T-cell (primary cell): ENCODE results near the gene DDX51. TPM values are rescaled to one million over a fixed set of nuclear protein-coding genes. Genes with fewer than 3 reads are reported as not detected.
A peak's percentile ranks its signal among the peaks of the same experiment; 100 is the strongest.

ENCODE experiments used
- ATAC-seq, 4 experiments: fragments of 200-7000 bp in 3 of 4; fragments of 150-1000 bp in 1 of 4; cut with Tn5 transposase; replicated peaks in 1 of 4; 1 replicate in 3 of 4; 2 replicates in 1 of 4; pipeline ENCODE4 v1.10.0; 2021; ENCODE audit warnings: moderate library complexity in 3 of 4, mild to moderate bottlenecking in 2 of 4, moderate number of reproducible peaks in 1 of 4
- CTCF ChIA-PET, 2 donors: fragments of 300-600 bp; sonication (Branson Sonifier 250); formaldehyde crosslinking; loops; one replicate each; lab custom pipeline; 2022; ENCODE audit warnings: antibody characterized with exemption in 2 of 2; lab: Charles Lee
- POLR2A ChIA-PET, 2 donors: fragments of 300-600 bp; sonication (Branson Sonifier 250); formaldehyde crosslinking; loops; one replicate each; lab custom pipeline; 2022; ENCODE audit warnings: antibody characterized with exemption in 2 of 2; lab: Charles Lee
- DNase-seq, 35 experiments: peaks; one replicate each; pipeline versions ENCODE4 v3.0.0 to v3.0.0-alpha.2; 2013 to 2023
- H3K27ac ChIP-seq: one replicate; pipeline ENCODE4 v1.5.1; 2013; ENCODE audit warnings: low read length
- H3K27me3 ChIP-seq, 2 experiments: replicated peaks in 1 of 2; 1 replicate in 1 of 2; 2 replicates in 1 of 2; pipeline versions ENCODE4 v1.6.1 to v1.7.0; 2013; ENCODE audit warnings: low read length in 1 of 2, mixed read lengths in 1 of 2; ENCODE audit not compliant: control insufficient read depth in 2 of 2, insufficient read depth in 2 of 2; ENCODE audit errors: extremely low read depth in 1 of 2
- H3K36me3 ChIP-seq, 2 donors: 1 replicate in 1 of 2; 2 replicates in 1 of 2; pipeline versions ENCODE4 v1.6.1 to v1.7.0; 2013; ENCODE audit warnings: low read length in 1 of 2; ENCODE audit not compliant: control insufficient read depth in 2 of 2, insufficient read depth in 1 of 2; ENCODE audit errors: extremely low read depth in 1 of 2
- H3K4me1 ChIP-seq, 2 experiments: 1 replicate in 1 of 2; 2 replicates in 1 of 2; pipeline versions ENCODE4 v1.6.1 to v1.7.0; 2013; ENCODE audit warnings: low read length in 2 of 2, mixed read lengths in 1 of 2; ENCODE audit not compliant: insufficient read depth in 2 of 2, control insufficient read depth in 1 of 2; ENCODE audit errors: extremely low read depth in 1 of 2
- H3K4me3 ChIP-seq, 2 donors: 1 replicate in 1 of 2; 2 replicates in 1 of 2; pipeline versions ENCODE4 v1.5.1 to v1.7.0; 2013; ENCODE audit warnings: mild to moderate bottlenecking in 2 of 2, low read length in 1 of 2, moderate library complexity in 1 of 2; ENCODE audit not compliant: control insufficient read depth in 1 of 2; ENCODE audit errors: extremely low read depth in 1 of 2
- H3K9me3 ChIP-seq: 2 replicates; pipeline ENCODE4 v1.7.0; 2013
- H3K27ac Mint-ChIP-seq, 2 donors: one replicate each; pipeline ENCODE4 v1.8.0; 2020 to 2021; ENCODE audit warnings: mild to moderate bottlenecking in 2 of 2, mixed read lengths in 2 of 2
- H3K27me3 Mint-ChIP-seq, 2 donors: one replicate each; pipeline ENCODE4 v1.8.0; 2021 to 2022; ENCODE audit warnings: mixed read lengths in 2 of 2
- H3K36me3 Mint-ChIP-seq: one replicate; pipeline ENCODE4 v1.8.0; 2021; ENCODE audit warnings: mixed read lengths
- H3K4me1 Mint-ChIP-seq, 3 donors: one replicate each; pipeline ENCODE4 v1.8.0; 2020 to 2022; ENCODE audit warnings: mixed read lengths in 3 of 3, mild to moderate bottlenecking in 1 of 3
- H3K4me3 Mint-ChIP-seq, 3 donors: one replicate each; pipeline ENCODE4 v1.8.0; 2020 to 2022; ENCODE audit warnings: mild to moderate bottlenecking in 3 of 3, mixed read lengths in 3 of 3, moderate library complexity in 3 of 3
- H3K9me3 Mint-ChIP-seq, 3 donors: one replicate each; pipeline ENCODE4 v1.8.0; 2020 to 2022; ENCODE audit warnings: mixed read lengths in 3 of 3
- WGBS: methylation state at CpG from one replicate; pipeline ENCODE4 v1.1.5; 2013; ENCODE audit warnings: missing lambda C conversion rate; ENCODE audit not compliant: insufficient coverage; 5-methylcytosine and 5-hydroxymethylcytosine counted together
- total RNA-seq, 35 experiments: library from RNA in 6 of 35; stranded (reverse) in 6 of 35; fragments of 120-200 nt in 1 of 35; gene quantifications; one replicate each; pipeline versions ENCODE4 v1.2.1 to v1.2.4 and lab custom pipeline; 2013 to 2026

The DDX51 gene
- total RNA-seq, 5 donors from 2014 or later (not counting 1 experiment from before 2014, with no cell fraction given) = 41.9 to 58.6 (median 49.0) TPM

GRCh38 chr12:132157733-132158409 is 13.8 kb upstream of the DDX51 start:
- DNase-seq = no peak
- H3K4me3 Mint-ChIP-seq = no peak overlapping the region
- H3K9me3 Mint-ChIP-seq = no peaks in the 10 kb centered on the region
- H3K9me3 ChIP-seq = no peaks in the 10 kb centered on the region
- H3K4me1 Mint-ChIP-seq = peaks cover 0 to 8% (median 6%) of the 10 kb centered on the region in 3 donors
- H3K4me3 ChIP-seq = no peak overlapping the region
- ChIA-PET CTCF (no interaction called here), POLR2A (no interaction called here)
- WGBS = 97% methylated on average over 5 of the region's 5 CpGs
- no peaks in the 10 kb centered on the region for H3K36me3 Mint-ChIP-seq
- peaks cover 0 to 12% of the 10 kb centered on the region in 2 donors for H3K36me3 ChIP-seq
- peaks cover under 1 to 21% of the 10 kb centered on the region in 2 experiments for H3K4me1 ChIP-seq
- no peak overlapping the region for H3K27ac Mint-ChIP-seq
- no peak overlapping the region for H3K27ac ChIP-seq
- H3K27me3 Mint-ChIP-seq = no peaks in the 10 kb centered on the region
- peaks cover 0 to 2% of the 10 kb centered on the region in 2 experiments for H3K27me3 ChIP-seq
- ATAC-seq = no peak

- no peaks in the 10 kb centered on the region for H3K9me3 ChIP-seq
- H3K27me3 ChIP-seq = peaks cover 0 to 2% of the 10 kb centered on the region in 2 experiments
- peaks cover 0 to 12% of the 10 kb centered on the region in 2 experiments for H3K4me1 ChIP-seq
- 90% methylated on average over 7 of the region's 8 CpGs for WGBS
- DNase-seq (no peak), ATAC-seq (no peak)
- peaks cover 0 to 19% of the 10 kb centered on the region in 2 donors for H3K36me3 ChIP-seq
- no peak overlapping the region for H3K27ac ChIP-seq
- H3K27me3 Mint-ChIP-seq = no peaks in the 10 kb centered on the region
- CTCF ChIA-PET = no interaction called here
- no peak overlapping the region for H3K4me3 Mint-ChIP-seq
- POLR2A ChIA-PET = no interaction called here
- no peak overlapping the region for H3K4me3 ChIP-seq
- no peaks in the 10 kb centered on the region for H3K9me3 Mint-ChIP-seq
- peaks cover 0 to 2% (median 0%) of the 10 kb centered on the region in 3 donors for H3K4me1 Mint-ChIP-seq
- H3K36me3 Mint-ChIP-seq = no peaks in the 10 kb centered on the region
- no peak overlapping the region for H3K27ac Mint-ChIP-seq
Observed at GRCh38 chr12:132156573-132157325, 12.6 kb upstream of the DDX51 start.

GRCh38 chr12:132155771-132156572 is 11.9 kb upstream of the DDX51 start:
- DNase-seq (no peak), ATAC-seq (no peak)
- Mint-ChIP-seq H3K4me1 (peaks cover 0 to 2% (median 0%) of the 10 kb centered on the region in 3 donors), H3K27ac (no peak overlapping the region), H3K9me3 (no peaks in the 10 kb centered on the region), H3K4me3 (no peak overlapping the region), H3K27me3 (no peaks in the 10 kb centered on the region), H3K36me3 (no peaks in the 10 kb centered on the region)
- ChIA-PET CTCF (no interaction called here), POLR2A (no interaction called here)
- Histone ChIP-seq H3K9me3 (no peaks in the 10 kb centered on the region), H3K36me3 (peaks cover 4 to 23% of the 10 kb centered on the region in 2 donors), H3K27me3 (peaks cover 0 to 2% of the 10 kb centered on the region in 2 experiments), H3K4me3 (no peak overlapping the region), H3K27ac (no peak overlapping the region), H3K4me1 (peaks cover 0 to 12% of the 10 kb centered on the region in 2 experiments)
- 96% methylated on average over 10 of the region's 10 CpGs for WGBS

GRCh38 chr12:132154941-132155770 is 11.0 kb upstream of the DDX51 start:
- no peak for ATAC-seq
- peaks cover 0 to 2% of the 10 kb centered on the region in 2 experiments for H3K27me3 ChIP-seq
- peaks cover 0 to 1% (median 0%) of the 10 kb centered on the region in 3 donors for H3K4me1 Mint-ChIP-seq

GRCh38 chr12:132154341-132154761 is 10.2 kb upstream of the DDX51 start:
- Mint-ChIP-seq H3K27ac (no peak overlapping the region), H3K4me1 (no peaks in the 10 kb centered on the region), H3K4me3 (no peak overlapping the region), H3K9me3 (no peaks in the 10 kb centered on the region), H3K36me3 (no peaks in the 10 kb centered on the region), H3K27me3 (no peaks in the 10 kb centered on the region)
- POLR2A ChIA-PET = no interaction called here
- ATAC-seq (peak in 1 of 4 experiments; percentile 21), DNase-seq (peak in 2 of 35 experiments; percentile 4 to 22)
- H3K36me3 ChIP-seq = peaks cover 4 to 23% of the 10 kb centered on the region in 2 donors
- H3K4me3 ChIP-seq = peak overlapping the region in 1 of 2 donors; percentile 54
- no peak overlapping the region for H3K27ac ChIP-seq
- no peaks in the 10 kb centered on the region for H3K9me3 ChIP-seq
- 81% methylated on average over 19 of the region's 21 CpGs for WGBS
- peaks cover 0 to 12% of the 10 kb centered on the region in 2 experiments for H3K4me1 ChIP-seq
- CTCF ChIA-PET = interaction anchor here (0.7 to 1.4 kb wide), 8 partner anchors 8 to 461 kb away, joined by 3 to 13 read pairs (median 5); no protein-coding TSS in a partner anchor
- H3K27me3 ChIP-seq = peaks cover 0 to 2% of the 10 kb centered on the region in 2 experiments

More at GRCh38 chr12:132154941-132155770, 11.0 kb upstream of the DDX51 start:
- WGBS = 98% methylated on average over 30 of the region's 51 CpGs
- ChIA-PET CTCF (no interaction called here), POLR2A (no interaction called here)
- H3K9me3 ChIP-seq = no peaks in the 10 kb centered on the region
- H3K4me3 ChIP-seq = no peak overlapping the region
- no peaks in the 10 kb centered on the region for H3K36me3 Mint-ChIP-seq
- no peaks in the 10 kb centered on the region for H3K9me3 Mint-ChIP-seq
- no peak overlapping the region for H3K27ac Mint-ChIP-seq
- peak in 1 of 35 experiments; percentile 1 for DNase-seq
- H3K4me3 Mint-ChIP-seq = no peak overlapping the region
- H3K27me3 Mint-ChIP-seq = no peaks in the 10 kb centered on the region
- H3K36me3 ChIP-seq = peaks cover 4 to 23% of the 10 kb centered on the region in 2 donors
- no peak overlapping the region for H3K27ac ChIP-seq
- peaks cover 0 to 12% of the 10 kb centered on the region in 2 experiments for H3K4me1 ChIP-seq
